Large intestine (tissue), 3 donors: ENCODE measurements around the gene WEE1. TPM values are rescaled to one million over a fixed set of nuclear protein-coding genes. Genes with fewer than 3 reads are reported as not detected.
A peak's percentile ranks its signal among the peaks of the same experiment; 100 is the strongest.

Experiments
- DNase-seq, 2 donors: peaks; one replicate each; pipeline versions ENCODE4 v3.0.0 to v3.0.0-alpha.2; 2013
- H3K27ac ChIP-seq: one replicate; pipeline ENCODE4 v1.5.1; 2013; ENCODE audit warnings: low read length
- H3K27me3 ChIP-seq: 2 replicates; pipeline ENCODE4 v1.6.1; 2013; ENCODE audit warnings: low read length; ENCODE audit not compliant: control insufficient read depth, insufficient read depth
- H3K36me3 ChIP-seq: 2 replicates; pipeline ENCODE4 v1.6.1; 2013; ENCODE audit warnings: low read length; ENCODE audit not compliant: control insufficient read depth, insufficient read depth
- H3K4me1 ChIP-seq: one replicate; pipeline ENCODE4 v1.6.1; 2013; ENCODE audit warnings: low read length; ENCODE audit not compliant: control insufficient read depth, insufficient read depth
- H3K4me3 ChIP-seq: one replicate; pipeline ENCODE4 v1.5.1; 2013; ENCODE audit warnings: low read length
- H3K9me3 ChIP-seq: one replicate; pipeline ENCODE4 v1.6.1; 2013; ENCODE audit warnings: mild to moderate bottlenecking, low read depth, low read length, moderate library complexity; ENCODE audit not compliant: control insufficient read depth
- WGBS: methylation state at CpG from one replicate; pipeline ENCODE4 v1.1.5; 2013; ENCODE audit warnings: low lambda C conversion rate; ENCODE audit not compliant: insufficient coverage; 5-methylcytosine and 5-hydroxymethylcytosine counted together
- polyA plus RNA-seq: library from polyadenylated mRNA; unstranded; fragments of 120-200 nt; gene quantifications from one replicate; pipeline ENCODE4 v1.2.1, GENCODE V29; 2013

The WEE1 gene
- polyA plus RNA-seq, 1 donor, result 68.9 TPM

- H3K4me1 ChIP-seq, result peaks cover 57% of the 10 kb centered on the region
- H3K27me3 ChIP-seq, result no peaks in the 10 kb centered on the region
- H3K4me3 ChIP-seq, result no peak overlapping the region
- 0% methylated on average over 1 of the region's 7 CpGs for WGBS
- no peaks in the 10 kb centered on the region for H3K36me3 ChIP-seq
- DNase-seq, result peak; percentile 91 to 97
- H3K9me3 ChIP-seq, result no peaks in the 10 kb centered on the region
- peak overlapping the region; percentile 93 for H3K27ac ChIP-seq
Observed at GRCh38 chr11:9565822-9566560, 7.5 kb upstream of the WEE1 start.

DNA sequence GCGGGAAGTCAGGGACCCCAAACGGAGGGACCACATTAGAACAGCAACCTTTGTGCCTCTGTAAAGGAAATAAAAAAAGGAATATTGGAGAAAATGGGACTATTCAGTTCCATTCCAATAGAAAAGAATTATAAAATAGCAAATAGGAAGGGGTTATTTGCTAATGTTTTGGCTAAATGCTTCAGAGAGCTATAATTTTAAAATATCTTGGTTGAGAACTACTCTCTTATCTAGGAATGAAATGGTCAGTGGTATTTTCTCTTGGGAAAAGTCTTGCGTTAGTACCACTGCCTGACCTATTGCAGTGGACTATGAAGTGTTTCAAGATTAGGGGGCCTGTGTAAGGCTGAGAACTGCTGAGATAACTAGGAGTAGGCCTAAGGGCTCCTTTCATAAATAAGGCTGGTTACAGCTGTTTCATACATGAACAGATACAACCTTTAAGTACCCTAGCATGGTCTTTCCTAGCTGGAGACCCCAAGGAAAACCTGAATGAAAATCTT is 6.9 kb upstream of the WEE1 start:
- peak overlapping the region; percentile 93 for H3K27ac ChIP-seq
- H3K4me1 ChIP-seq, result peaks cover 61% of the 10 kb centered on the region
- no peaks in the 10 kb centered on the region for H3K36me3 ChIP-seq
- 79% methylated on average over 2 of the region's 3 CpGs for WGBS
- no peaks in the 10 kb centered on the region for H3K27me3 ChIP-seq
- DNase-seq, result peak; percentile 73 to 80
- H3K4me3 ChIP-seq, result no peak overlapping the region
- no peaks in the 10 kb centered on the region for H3K9me3 ChIP-seq

GRCh38 chr11:9567401-9567800 is 6.1 kb upstream of the WEE1 start:
- H3K27me3 ChIP-seq, result no peaks in the 10 kb centered on the region
- no CpG with 5 or more reads among the region's 5 CpGs for WGBS
- no peak overlapping the region for H3K4me3 ChIP-seq
- H3K9me3 ChIP-seq, result no peaks in the 10 kb centered on the region
- no peak for DNase-seq
- H3K4me1 ChIP-seq, result peaks cover 68% of the 10 kb centered on the region
- H3K27ac ChIP-seq, result peak overlapping the region; percentile 93
- H3K36me3 ChIP-seq, result no peaks in the 10 kb centered on the region

DNA sequence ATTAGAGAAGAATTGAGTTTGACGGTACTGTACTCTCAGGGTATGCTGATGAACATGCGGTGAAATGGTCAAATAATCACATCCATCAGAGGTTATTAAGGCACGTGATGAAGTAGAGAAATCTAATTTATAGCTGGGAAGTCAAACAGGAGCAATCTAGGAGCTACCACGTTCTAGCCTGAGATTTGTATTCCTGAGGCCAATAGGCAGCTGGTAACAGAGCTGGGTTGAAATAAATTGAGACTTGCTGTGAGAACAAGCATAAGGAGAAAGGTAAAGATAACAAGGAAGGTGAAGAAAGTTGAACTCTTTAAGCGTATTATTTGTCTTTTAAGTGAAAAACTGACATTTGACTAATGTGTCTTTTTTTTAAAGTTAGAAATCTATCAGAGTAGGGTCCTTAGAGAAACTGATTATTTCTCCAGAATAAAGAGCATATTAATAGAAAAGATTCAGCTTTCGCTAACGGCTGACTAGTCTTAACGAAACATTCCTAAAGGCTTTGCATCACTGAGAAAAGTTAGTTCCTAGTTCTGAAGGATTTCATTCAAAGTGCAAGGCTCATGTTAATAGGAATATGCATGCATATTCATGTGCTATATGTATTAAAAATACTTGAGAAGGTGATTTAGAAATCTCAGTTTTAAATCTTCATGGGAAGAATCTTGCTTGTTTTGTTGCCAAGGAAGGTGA is 5.2 kb upstream of the WEE1 start:
- Histone ChIP-seq H3K27me3 (no peaks in the 10 kb centered on the region), H3K4me1 (peaks cover 71% of the 10 kb centered on the region), H3K9me3 (no peaks in the 10 kb centered on the region), H3K36me3 (no peaks in the 10 kb centered on the region), H3K27ac (peak overlapping the region; percentile 93), H3K4me3 (no peak overlapping the region)
- WGBS, result 13% methylated on average over 3 of the region's 8 CpGs
- DNase-seq, result peak in 1 of 2 donors; percentile 37

GRCh38 chr11:9568854-9569587 is 4.4 kb upstream of the WEE1 start:
- WGBS, result 33% methylated on average over 2 of the region's 7 CpGs
- peak; percentile 94 to 96 for DNase-seq
- H3K9me3 ChIP-seq, result no peaks in the 10 kb centered on the region
- no peaks in the 10 kb centered on the region for H3K27me3 ChIP-seq
- H3K36me3 ChIP-seq, result no peaks in the 10 kb centered on the region
- H3K27ac ChIP-seq, result peak overlapping the region; percentile 93
- peaks cover 71% of the 10 kb centered on the region for H3K4me1 ChIP-seq
- H3K4me3 ChIP-seq, result no peak overlapping the region

DNA sequence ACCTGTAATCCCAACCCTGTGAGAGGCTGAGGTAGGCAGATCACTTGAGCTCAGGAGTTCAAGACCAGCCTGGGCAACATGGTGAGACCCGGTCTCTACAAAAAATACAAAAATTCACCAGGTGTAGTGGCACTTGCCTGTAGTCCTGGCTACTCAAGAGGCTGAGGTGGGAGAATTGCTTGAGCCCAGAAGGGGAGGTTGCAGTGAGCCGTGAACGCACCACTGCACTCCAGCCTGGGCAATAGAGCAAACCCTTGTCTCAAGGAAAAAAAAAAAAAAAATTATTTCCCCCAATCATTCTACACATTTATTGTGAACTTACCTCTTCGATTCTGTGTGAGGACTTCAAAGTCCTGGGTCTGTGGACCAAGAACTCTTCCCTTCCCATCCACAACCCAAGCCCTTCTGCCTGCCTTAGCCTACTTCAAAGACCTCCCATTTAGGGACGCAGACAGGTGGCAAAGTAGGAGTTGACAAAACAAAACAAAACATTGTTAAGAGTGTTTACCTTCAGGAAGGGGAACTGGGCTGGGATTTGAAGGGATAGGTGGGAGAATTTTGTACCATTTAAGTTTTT is 3.8 kb upstream of the WEE1 start:
- H3K4me1 ChIP-seq, result peaks cover 71% of the 10 kb centered on the region

GRCh38 chr11:9570313-9571025 is 3.0 kb upstream of the WEE1 start:
- peak overlapping the region; percentile 93 for H3K27ac ChIP-seq
- H3K36me3 ChIP-seq, result no peaks in the 10 kb centered on the region
- peak; percentile 75 to 89 for DNase-seq
- H3K27me3 ChIP-seq, result no peaks in the 10 kb centered on the region
- H3K4me1 ChIP-seq, result peaks cover 65% of the 10 kb centered on the region
- WGBS, result 38% methylated on average over 4 of the region's 9 CpGs
- no peak overlapping the region for H3K4me3 ChIP-seq
- H3K9me3 ChIP-seq, result no peaks in the 10 kb centered on the region

More for the DNA sequence above, 3.8 kb upstream of the WEE1 start:
- H3K36me3 ChIP-seq, result no peaks in the 10 kb centered on the region
- H3K4me3 ChIP-seq, result no peak overlapping the region
- H3K27me3 ChIP-seq, result no peaks in the 10 kb centered on the region
- H3K27ac ChIP-seq, result peak overlapping the region; percentile 93
- no peaks in the 10 kb centered on the region for H3K9me3 ChIP-seq
- peak in 1 of 2 donors; percentile 51 for DNase-seq
- whole genome bisulfite sequencing, result no CpG with 5 or more reads among the region's 5 CpGs

DNA sequence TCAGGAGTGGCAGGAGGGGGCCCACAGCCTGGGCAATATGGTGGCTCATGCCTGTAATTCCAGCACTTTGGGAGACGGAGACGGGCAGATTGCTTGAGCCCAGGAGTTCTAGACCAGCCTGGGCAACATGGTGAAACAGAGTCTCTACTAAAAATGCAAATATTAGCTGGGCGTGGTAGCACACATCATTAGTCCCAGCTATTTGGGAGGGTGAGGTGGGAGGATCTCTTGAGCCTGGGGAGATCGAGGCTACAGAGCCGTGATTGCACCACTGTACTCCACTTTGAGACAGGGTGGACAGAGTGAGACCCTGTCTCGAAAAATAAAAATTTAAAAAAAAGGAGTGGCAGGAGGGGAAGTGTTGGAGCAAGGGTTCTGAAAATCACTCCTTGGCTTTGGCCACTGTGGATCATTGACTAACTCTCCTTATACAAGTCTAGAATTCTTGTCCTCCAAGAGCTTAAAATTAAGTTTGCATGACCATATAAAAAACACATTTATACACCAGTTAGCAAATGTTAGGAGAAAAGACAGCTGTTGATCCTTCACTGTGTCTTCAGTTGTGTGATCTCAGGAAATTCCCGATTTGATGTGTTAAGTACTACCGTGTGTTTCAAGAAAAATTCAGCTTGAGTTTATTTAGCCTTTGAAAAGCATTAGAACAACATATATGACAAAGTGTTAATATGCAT is 2.3 kb upstream of the WEE1 start:
- no peak overlapping the region for H3K4me3 ChIP-seq
- 100% methylated on average over 1 of the region's 8 CpGs for WGBS
- H3K4me1 ChIP-seq, result peaks cover 58% of the 10 kb centered on the region
- H3K27ac ChIP-seq, result peak overlapping the region; percentile 93
- no peak for DNase-seq
- H3K9me3 ChIP-seq, result no peaks in the 10 kb centered on the region
- H3K27me3 ChIP-seq, result no peaks in the 10 kb centered on the region
- no peaks in the 10 kb centered on the region for H3K36me3 ChIP-seq

DNA sequence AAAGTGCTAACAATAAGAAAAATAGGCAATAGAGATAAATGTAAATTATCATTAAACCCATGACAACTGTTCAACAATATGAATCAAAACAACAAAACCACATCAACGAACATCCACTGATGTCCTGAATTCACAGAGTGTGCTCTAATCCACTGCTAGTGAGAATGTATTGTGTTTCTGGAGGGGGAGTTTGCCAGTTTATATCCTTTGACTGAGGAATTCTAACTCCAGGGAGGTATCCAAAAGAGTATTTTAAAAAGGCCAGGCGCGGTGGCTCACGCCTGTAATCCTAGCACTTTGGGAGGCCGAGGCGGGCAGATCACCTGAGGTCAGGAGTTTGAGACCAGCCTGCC is 1.7 kb upstream of the WEE1 start:
- no peaks in the 10 kb centered on the region for H3K9me3 ChIP-seq
- no peak overlapping the region for H3K4me3 ChIP-seq
- DNase-seq, result no peak
- WGBS, result no CpG with 5 or more reads among the region's 6 CpGs
- no peaks in the 10 kb centered on the region for H3K36me3 ChIP-seq
- H3K27me3 ChIP-seq, result no peaks in the 10 kb centered on the region
- H3K27ac ChIP-seq, result peak overlapping the region; percentile 93
- H3K4me1 ChIP-seq, result peaks cover 54% of the 10 kb centered on the region
